Lung (tissue), 12 donors: ENCODE data around the gene SLC35F2. TPM values are rescaled to one million over a fixed set of nuclear protein-coding genes. Genes with fewer than 3 reads are reported as not detected.

Source experiments
- ATAC-seq: fragments of 200-7000 bp; cut with Tn5 transposase; one replicate; pipeline ENCODE4 v1.9.1; 2020; ENCODE audit warnings: moderate number of reproducible peaks; ENCODE audit not compliant: insufficient read depth, low FRiP score
- DNase-seq, 3 donors: peaks; one replicate each; pipeline ENCODE4 v3.0.0-alpha.2; 2013 to 2017
- H3K27ac ChIP-seq, 2 donors: one replicate each; pipeline ENCODE4 v1.5.1; 2013; ENCODE audit warnings: mild to moderate bottlenecking in 2 of 2, moderate library complexity in 2 of 2, control low read depth in 1 of 2, inconsistent platforms in 1 of 2, low read depth in 1 of 2, low read length in 1 of 2
- H3K27me3 ChIP-seq, 3 donors: one replicate each; pipeline ENCODE4 v1.5.1; 2013; ENCODE audit warnings: low read length in 2 of 3; ENCODE audit not compliant: control insufficient read depth in 3 of 3, insufficient read depth in 3 of 3
- H3K36me3 ChIP-seq, 4 donors: one replicate each; pipeline ENCODE4 v1.5.1; 2013; ENCODE audit warnings: low read length in 4 of 4, mild to moderate bottlenecking in 1 of 4, moderate library complexity in 1 of 4; ENCODE audit not compliant: control insufficient read depth in 4 of 4, insufficient read depth in 4 of 4
- H3K4me1 ChIP-seq, 5 donors: one replicate each; pipeline ENCODE4 v1.5.1; 2013; ENCODE audit warnings: low read length in 5 of 5, mild to moderate bottlenecking in 2 of 5, moderate library complexity in 1 of 5; ENCODE audit not compliant: control insufficient read depth in 5 of 5, insufficient read depth in 5 of 5
- H3K4me3 ChIP-seq: one replicate; pipeline ENCODE4 v1.5.1; 2013; ENCODE audit warnings: mild to moderate bottlenecking, control low read depth, moderate library complexity
- H3K9ac ChIP-seq, 2 donors: one replicate each; pipeline ENCODE4 v1.5.1; 2013; ENCODE audit warnings: low read length in 2 of 2, control low read depth in 1 of 2; ENCODE audit not compliant: insufficient read depth in 1 of 2
- H3K9me3 ChIP-seq, 4 donors: one replicate each; pipeline ENCODE4 v1.5.1; 2013; ENCODE audit warnings: low read length in 3 of 4, mild to moderate bottlenecking in 1 of 4, moderate library complexity in 1 of 4; ENCODE audit not compliant: control insufficient read depth in 4 of 4, insufficient read depth in 3 of 4
- CTCF ChIP-seq: IDR thresholded peaks from 2 replicates; pipeline ENCODE4 v1.5.1; 2012; ENCODE audit warnings: mild to moderate bottlenecking; ENCODE audit errors: control extremely low read depth, extremely low read depth
- WGBS, 2 donors: extraction: QIAGEN DNeasy Blood & Tissue Kit; methylation state at CpG; one replicate each; pipeline ENCODE4 v1.1.7; 2013; 5-methylcytosine and 5-hydroxymethylcytosine counted together
- polyA plus RNA-seq, 2 donors: library from polyadenylated mRNA; stranded (reverse); fragments of 200-250 nt; gene quantifications; one replicate each; pipeline ENCODE4 v1.2.1, GENCODE V29; 2013
- total RNA-seq, 2 donors: library from RNA; depleted of rRNA in 1 of 2; stranded (reverse); fragments of >200 nt in 1 of 2; gene quantifications; one replicate each; pipeline ENCODE4 v1.2.1, GENCODE V29; 2014 to 2021
- donor health status: control.
- donor health status: control.
- donor health status: Bipolar disorder and iron deficiency.
- donor health status: healthy.
- donor health status: DM: yes; HTN: yes; CAD: no.

The SLC35F2 gene
- total and polyA plus RNA-seq, 4 donors: 5.1 to 15.7 (median 5.8) TPM

GRCh38 chr11:107808521-107808920 lies 50.1 kb downstream of the SLC35F2 start:
- no peak for TF ChIP-seq CTCF
- H3K4me3 ChIP-seq: no peak overlapping the region
- no peak for DNase-seq
- H3K27ac ChIP-seq: no peak overlapping the region
- H3K9ac ChIP-seq: no peak overlapping the region
- WGBS, 2 donors: 84 to 91% methylated on average over 4 of the region's 4 CpGs
- no peaks in the 10 kb centered on the region for H3K9me3 ChIP-seq
- no peak for ATAC-seq
- no peaks in the 10 kb centered on the region for H3K4me1 ChIP-seq
- no peaks in the 10 kb centered on the region for H3K27me3 ChIP-seq
- H3K36me3 ChIP-seq: peaks cover 0 to 6% (median 0%) of the 10 kb centered on the region in 4 donors

- TF ChIP-seq CTCF: no peak
- H3K27ac ChIP-seq: no peak overlapping the region
- ATAC-seq: no peak
These were observed 53.6 kb downstream of the SLC35F2 start for GRCh38 chr11:107804971-107805370.

GRCh38 chr11:107804211-107804610 lies 54.4 kb downstream of the SLC35F2 start:
- ATAC-seq: no peak
- no peaks in the 10 kb centered on the region for H3K27me3 ChIP-seq
- no peaks in the 10 kb centered on the region for H3K9me3 ChIP-seq
- 98 to 100% methylated on average over 1 of the region's 1 CpG for WGBS, 2 donors
- TF ChIP-seq CTCF: no peak
- H3K9ac ChIP-seq: no peak overlapping the region
- peaks cover 0 to 6% (median 0%) of the 10 kb centered on the region in 4 donors for H3K36me3 ChIP-seq
- no peak overlapping the region for H3K27ac ChIP-seq
- no peaks in the 10 kb centered on the region for H3K4me1 ChIP-seq
- H3K4me3 ChIP-seq: no peak overlapping the region
- no peak for DNase-seq

More at GRCh38 chr11:107804971-107805370, 53.6 kb downstream of the SLC35F2 start:
- no peak overlapping the region for H3K9ac ChIP-seq
- DNase-seq: no peak
- H3K9me3 ChIP-seq: no peaks in the 10 kb centered on the region
- H3K36me3 ChIP-seq: peaks cover 0 to 6% (median 0%) of the 10 kb centered on the region in 4 donors
- no peak overlapping the region for H3K4me3 ChIP-seq
- no peaks in the 10 kb centered on the region for H3K4me1 ChIP-seq
- no peaks in the 10 kb centered on the region for H3K27me3 ChIP-seq

GRCh38 chr11:107801641-107802040 lies 56.9 kb downstream of the SLC35F2 start:
- H3K27ac ChIP-seq: no peak overlapping the region
- 95 to 98% methylated on average over 1 of the region's 1 CpG for WGBS, 2 donors
- TF ChIP-seq CTCF: no peak

More at GRCh38 chr11:107801641-107802040, 56.9 kb downstream of the SLC35F2 start:
- H3K9me3 ChIP-seq: no peaks in the 10 kb centered on the region
- ATAC-seq (no peak), DNase-seq (no peak)
- H3K4me1 ChIP-seq: no peaks in the 10 kb centered on the region
- no peaks in the 10 kb centered on the region for H3K27me3 ChIP-seq
- H3K36me3 ChIP-seq: peaks cover 0 to 6% (median 0%) of the 10 kb centered on the region in 4 donors
- H3K9ac ChIP-seq: no peak overlapping the region
- H3K4me3 ChIP-seq: no peak overlapping the region
